Type B pancreatic cell (in vitro differentiated cells): ENCODE results near the gene CROCC2. TPM values are rescaled to one million over a fixed set of nuclear protein-coding genes. Genes with fewer than 3 reads are reported as not detected.

ENCODE experiments used
- DNase-seq: peaks from one replicate; pipeline ENCODE4 v3.0.0; 2021; ENCODE audit warnings: mixed read lengths; ENCODE audit not compliant: unreplicated experiment; ENCODE audit errors: extremely low spot score
- H3K27ac Mint-ChIP-seq: 2 replicates; pipeline ENCODE4 v1.8.0; 2021; ENCODE audit warnings: mild to moderate bottlenecking, mixed read lengths
- H3K27me3 Mint-ChIP-seq: 2 replicates; pipeline ENCODE4 v1.8.0; 2021; ENCODE audit warnings: mixed read lengths
- H3K36me3 Mint-ChIP-seq: 2 replicates; pipeline ENCODE4 v1.8.0; 2021; ENCODE audit warnings: mixed read lengths
- H3K4me1 Mint-ChIP-seq: one replicate; pipeline ENCODE4 v1.8.0; 2021; ENCODE audit warnings: mixed read lengths; ENCODE audit not compliant: unreplicated experiment
- H3K4me3 Mint-ChIP-seq: 2 replicates; pipeline ENCODE4 v1.8.0; 2021; ENCODE audit warnings: mild to moderate bottlenecking, mixed read lengths
- H3K9me3 Mint-ChIP-seq: 2 replicates; pipeline ENCODE4 v1.8.0; 2021; ENCODE audit warnings: mixed read lengths
- total RNA-seq: library from RNA; stranded (reverse); gene quantifications from 2 replicates; pipeline ENCODE4 v1.2.1, GENCODE V29; 2021; ENCODE audit warnings: low replicate concordance
- TF ChIP-seq, protein P1 (sequence below): fragments of 200-600 bp; sonication (generic); conservative IDR thresholded peaks from 2 replicates; pipeline ENCODE4 v1.5.0; 2021; ENCODE audit warnings: antibody characterized with exemption, mild to moderate bottlenecking

The CROCC2 gene
- total RNA-seq, 1 donor from 2014 or later = 0.68 TPM

DNA sequence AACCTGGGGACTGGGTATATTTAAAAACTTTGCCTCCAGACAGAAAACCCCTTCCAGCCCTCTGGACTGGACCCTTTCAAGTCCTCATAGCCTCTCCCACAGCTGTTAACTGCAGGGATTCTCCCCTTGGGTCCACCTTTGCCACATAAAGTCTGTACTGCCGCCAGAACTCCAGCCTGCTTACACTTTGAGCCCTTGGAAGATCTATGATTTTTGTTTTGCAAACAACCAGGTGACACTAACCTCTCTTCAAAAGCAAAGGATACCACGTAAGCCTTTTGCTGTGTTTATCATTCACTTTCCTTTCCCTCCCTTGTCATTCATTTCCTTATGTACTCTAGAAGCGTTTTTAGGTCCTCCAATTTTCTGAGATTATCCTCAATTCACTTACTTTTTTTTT, 41.7 kb upstream of the CROCC2 start:
- H3K4me1 Mint-ChIP-seq = peaks cover 21% of the 10 kb centered on the region
- TF ChIP-seq, protein P1, sequence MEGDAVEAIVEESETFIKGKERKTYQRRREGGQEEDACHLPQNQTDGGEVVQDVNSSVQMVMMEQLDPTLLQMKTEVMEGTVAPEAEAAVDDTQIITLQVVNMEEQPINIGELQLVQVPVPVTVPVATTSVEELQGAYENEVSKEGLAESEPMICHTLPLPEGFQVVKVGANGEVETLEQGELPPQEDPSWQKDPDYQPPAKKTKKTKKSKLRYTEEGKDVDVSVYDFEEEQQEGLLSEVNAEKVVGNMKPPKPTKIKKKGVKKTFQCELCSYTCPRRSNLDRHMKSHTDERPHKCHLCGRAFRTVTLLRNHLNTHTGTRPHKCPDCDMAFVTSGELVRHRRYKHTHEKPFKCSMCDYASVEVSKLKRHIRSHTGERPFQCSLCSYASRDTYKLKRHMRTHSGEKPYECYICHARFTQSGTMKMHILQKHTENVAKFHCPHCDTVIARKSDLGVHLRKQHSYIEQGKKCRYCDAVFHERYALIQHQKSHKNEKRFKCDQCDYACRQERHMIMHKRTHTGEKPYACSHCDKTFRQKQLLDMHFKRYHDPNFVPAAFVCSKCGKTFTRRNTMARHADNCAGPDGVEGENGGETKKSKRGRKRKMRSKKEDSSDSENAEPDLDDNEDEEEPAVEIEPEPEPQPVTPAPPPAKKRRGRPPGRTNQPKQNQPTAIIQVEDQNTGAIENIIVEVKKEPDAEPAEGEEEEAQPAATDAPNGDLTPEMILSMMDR = no peak
- no peak for DNase-seq
- no peak overlapping the region for H3K27ac Mint-ChIP-seq
- H3K27me3 Mint-ChIP-seq = no peaks in the 10 kb centered on the region
- H3K4me3 Mint-ChIP-seq = no peak overlapping the region
- H3K36me3 Mint-ChIP-seq = no peaks in the 10 kb centered on the region
- H3K9me3 Mint-ChIP-seq = no peaks in the 10 kb centered on the region

DNA sequence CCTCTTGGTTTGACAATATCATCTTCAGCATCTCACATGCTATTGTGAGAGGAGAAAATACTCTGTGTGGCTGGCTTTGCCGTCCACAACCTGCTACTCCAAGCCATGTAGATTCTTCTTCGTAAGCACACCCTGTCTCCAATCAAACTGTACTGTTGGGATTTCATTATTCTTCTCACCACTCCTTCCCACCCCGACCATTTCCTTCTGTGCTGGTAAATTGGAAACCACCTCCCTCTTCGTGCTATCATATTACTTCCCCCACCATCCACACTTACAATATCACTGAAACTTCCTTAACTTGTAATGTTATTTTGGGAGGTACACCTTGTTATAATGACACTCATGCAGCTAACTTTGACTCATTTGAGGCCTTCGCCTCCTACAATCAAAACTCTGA, 40.7 kb upstream of the CROCC2 start:
- no peak for DNase-seq
- Mint-ChIP-seq H3K27ac (no peak overlapping the region), H3K4me1 (peaks cover 21% of the 10 kb centered on the region), H3K27me3 (no peaks in the 10 kb centered on the region), H3K9me3 (no peaks in the 10 kb centered on the region), H3K36me3 (no peaks in the 10 kb centered on the region), H3K4me3 (no peak overlapping the region)
- TF ChIP-seq, protein P1 = no peak

DNA sequence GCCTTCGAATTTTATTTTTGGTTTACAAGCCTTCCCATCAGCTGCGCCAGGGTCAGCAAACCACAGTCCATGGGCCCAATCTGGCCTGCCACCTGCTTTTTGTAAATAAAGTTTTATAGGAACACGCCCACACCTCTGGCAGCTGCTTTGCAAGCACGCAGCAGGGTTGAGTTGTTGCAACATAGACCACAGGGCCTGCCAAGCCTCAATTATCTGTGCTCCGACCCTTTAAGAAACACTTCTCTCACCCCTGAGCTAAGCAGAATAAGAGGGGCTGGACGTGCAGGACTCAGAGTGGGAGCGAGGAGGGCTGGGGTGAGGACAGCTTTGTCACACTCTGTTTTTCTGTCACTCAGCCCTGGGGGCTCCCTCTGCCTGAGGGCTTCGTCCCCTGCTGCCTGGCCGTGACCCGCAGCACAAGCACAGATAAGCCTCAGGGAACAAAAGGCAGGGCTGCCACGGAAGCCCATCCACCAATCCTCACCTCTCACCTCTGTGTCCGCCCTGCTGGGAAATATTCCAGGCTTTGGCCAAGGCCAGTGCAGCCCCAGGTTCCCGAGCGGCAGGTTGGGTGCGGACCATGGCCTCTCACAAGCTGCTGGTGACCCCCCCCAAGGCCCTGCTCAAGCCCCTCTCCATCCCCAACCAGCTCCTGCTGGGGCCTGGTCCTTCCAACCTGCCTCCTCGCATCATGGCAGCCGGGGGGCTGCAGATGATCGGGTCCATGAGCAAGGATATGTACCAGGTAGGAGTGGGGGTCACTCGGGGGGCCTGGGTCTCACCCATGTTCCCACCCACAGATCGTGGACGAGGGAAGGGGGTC, 37.6 kb upstream of the CROCC2 start, which contains the start of gene AGXT:
Gene AGXT (plus strand): TSS at position 539 of the 823 bp plus-strand sequence. CDS start 42 bp downstream, at position 581.
- TF ChIP-seq, protein P1 = no peak
- H3K27me3 Mint-ChIP-seq = no peaks in the 10 kb centered on the region
- H3K36me3 Mint-ChIP-seq = no peaks in the 10 kb centered on the region
- H3K4me1 Mint-ChIP-seq = peaks cover 16% of the 10 kb centered on the region
- H3K4me3 Mint-ChIP-seq = no peak within 1 kb of the TSS
- no peak within 1 kb of the TSS for H3K27ac Mint-ChIP-seq
- H3K9me3 Mint-ChIP-seq = no peaks in the 10 kb centered on the region
- no peak for DNase-seq

DNA sequence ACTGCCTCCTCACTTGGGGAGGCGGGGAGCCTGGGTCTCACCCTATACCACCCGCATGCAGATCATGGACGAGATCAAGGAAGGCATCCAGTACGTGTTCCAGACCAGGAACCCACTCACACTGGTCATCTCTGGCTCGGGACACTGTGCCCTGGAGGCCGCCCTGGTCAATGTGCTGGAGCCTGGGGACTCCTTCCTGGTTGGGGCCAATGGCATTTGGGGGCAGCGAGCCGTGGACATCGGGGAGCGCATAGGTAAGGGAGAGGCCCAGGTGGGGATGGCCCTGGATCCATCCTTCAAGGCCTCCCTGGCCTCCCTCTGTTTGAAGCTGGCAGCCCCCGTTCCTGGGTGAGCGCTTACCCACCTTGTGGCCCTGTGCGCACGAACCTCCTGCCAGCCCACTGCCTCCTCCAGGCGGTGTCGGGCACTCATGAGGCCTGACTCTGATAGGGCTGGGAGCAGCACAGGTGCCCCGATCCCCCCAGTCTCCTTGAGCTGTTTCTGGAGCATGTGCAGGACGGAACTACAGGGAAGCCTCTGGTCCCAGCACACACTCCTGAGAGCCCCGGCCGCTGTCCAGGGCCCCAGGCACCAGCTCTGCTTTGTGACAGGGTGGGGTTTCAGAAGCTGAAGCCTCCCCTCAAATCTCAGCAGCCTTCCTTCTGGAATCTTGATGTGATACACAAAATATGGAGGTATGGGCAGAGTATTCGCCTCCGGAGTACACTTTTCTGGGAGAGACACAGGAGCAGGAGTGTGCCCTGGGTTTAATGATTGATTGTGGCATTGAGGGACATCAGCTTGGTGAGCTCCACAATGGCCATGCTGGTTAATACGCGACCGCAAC, 36.8 kb upstream of the CROCC2 start:
- Mint-ChIP-seq H3K27me3 (no peaks in the 10 kb centered on the region), H3K4me3 (no peak overlapping the region), H3K4me1 (peaks cover 15% of the 10 kb centered on the region), H3K36me3 (no peaks in the 10 kb centered on the region), H3K27ac (no peak overlapping the region), H3K9me3 (no peaks in the 10 kb centered on the region)
- no peak for DNase-seq
- TF ChIP-seq, protein P1 = no peak

DNA sequence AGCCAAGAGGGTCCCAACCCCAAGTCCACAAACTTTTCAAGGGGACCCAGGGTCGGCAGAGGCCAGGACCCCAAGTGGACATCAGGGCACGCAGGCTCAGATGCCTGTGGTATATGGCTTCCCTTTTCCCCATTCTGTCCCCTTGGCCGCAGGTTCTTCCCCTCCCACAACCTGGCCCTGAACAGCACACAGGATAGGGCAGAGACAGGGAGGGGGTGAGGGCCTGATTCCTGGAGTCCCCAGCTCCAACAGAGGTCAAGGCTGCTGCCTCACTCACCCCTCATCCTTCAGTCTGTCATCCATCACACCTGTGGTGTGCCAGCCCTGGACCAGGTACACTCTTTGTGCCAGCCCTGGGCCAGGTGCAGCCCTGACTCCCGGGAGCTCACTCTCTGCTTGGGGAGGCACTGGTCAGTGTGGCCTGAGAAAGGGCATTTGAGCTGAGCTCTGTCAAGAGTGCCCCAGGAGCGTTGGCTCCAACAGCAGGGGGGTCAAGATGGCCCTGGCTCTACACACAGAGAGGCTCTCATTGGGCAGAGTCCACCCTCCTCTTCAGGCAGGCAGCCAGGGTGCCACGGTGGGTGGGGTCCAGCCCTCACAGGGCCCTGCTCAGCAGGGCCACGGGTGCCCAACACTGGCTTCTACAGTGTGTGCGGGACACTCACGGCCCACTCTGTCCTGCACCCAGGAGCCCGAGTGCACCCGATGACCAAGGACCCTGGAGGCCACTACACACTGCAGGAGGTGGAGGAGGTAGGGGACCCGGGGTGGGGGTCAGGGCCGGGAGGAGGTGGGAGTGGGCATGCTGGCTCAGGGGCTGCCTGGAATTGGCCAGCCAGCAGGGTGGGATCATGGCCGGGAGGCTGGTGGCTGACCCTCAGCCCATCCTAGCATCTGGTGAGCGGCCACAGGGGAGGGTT, 35.9 kb upstream of the CROCC2 start:
- no peak for DNase-seq
- Mint-ChIP-seq H3K27me3 (no peaks in the 10 kb centered on the region), H3K4me3 (no peak overlapping the region), H3K9me3 (no peaks in the 10 kb centered on the region), H3K27ac (no peak overlapping the region), H3K4me1 (peaks cover 10% of the 10 kb centered on the region), H3K36me3 (no peaks in the 10 kb centered on the region)
- TF ChIP-seq, protein P1 = no peak
